ENCODE data around the gene GALNS. TPM values are rescaled to one million over a fixed set of nuclear protein-coding genes. Genes with fewer than 3 reads are reported as not detected.

GALNS gene
- total and polyA plus RNA-seq, 2 donors (not counting 3 experiments of a cell fraction or from before 2014, with no cell fraction given), result 21.8 to 40.2 TPM

GRCh38 chr16:88769617-88770460 lies 86.9 kb downstream of the GALNS start:
- no TSS peak for BruUV-seq (replicated peaks)
- no peak overlapping the region for H3K4me2 ChIP-seq (ENCODE audit: insufficient read depth, low read length)
- peak; percentile 31 for DNase-seq (ENCODE audit: low read depth, low spot score)
- POLR2A ChIA-PET, result no interaction called here
- H3K36me3 ChIP-seq (ENCODE audit: control insufficient read depth in 2 of 2, extremely low read depth in 1 of 2, insufficient read depth in 2 of 2, low read length in 2 of 2), result peaks cover 0 to 4% of the 10 kb centered on the region in 2 experiments
- no peak for FAIRE-seq
- no peak overlapping the region for H3K9ac ChIP-seq (replicated peaks; ENCODE audit: extremely low read depth, insufficient read depth, low read length)
- intact Hi-C loops (cut with micrococcal nuclease), result no loop called here
- no peak overlapping the region for H3K4me3 ChIP-seq (replicated peaks in 1 of 3; ENCODE audit: insufficient read depth in 1 of 3, low read depth in 1 of 3, low read length in 3 of 3)
- no peaks in the 10 kb centered on the region for H3K27me3 ChIP-seq (ENCODE audit: control insufficient read depth in 2 of 2, insufficient read depth in 2 of 2, low read length in 2 of 2)
- dilution Hi-C loops (cut with MboI; ENCODE audit: extremely low pct_ligation_motif_present, low sequenced_read_pairs), result no loop called here
- H3K9me3 ChIP-seq (replicated peaks; ENCODE audit: control insufficient read depth, insufficient read depth, low read length), result no peaks in the 10 kb centered on the region
- H2AFZ ChIP-seq (ENCODE audit: low read depth, low read length), result no peak overlapping the region
- TF ChIP-seq MAX (IDR thresholded peaks at IDR 0.05; ENCODE audit: insufficient read depth, insufficient read length) (no peak), MYC (IDR thresholded peaks at IDR 0.05; ENCODE audit: low read depth, low read length) (no peak), JUN (IDR thresholded peaks at IDR 0.05; ENCODE audit: borderline replicate concordance, insufficient read depth, insufficient read length, low read depth) (no peak), POLR2A (IDR thresholded peaks at IDR 0.05; ENCODE audit: low read depth, low read length) (no peak), GATA2 (IDR thresholded peaks at IDR 0.05; ENCODE audit: insufficient read depth, insufficient read length, low read depth, low read length) (no peak), POLR2AphosphoS5 (IDR thresholded peaks at IDR 0.05; ENCODE audit: insufficient read depth, low read depth, low read length) (no peak), CTCF (IDR thresholded peaks at IDR 0.05; ENCODE audit: extremely low read depth in 1 of 2, insufficient read depth in 1 of 2, low read depth in 1 of 2, low read length in 2 of 2) (no peak), FOS (IDR thresholded peaks at IDR 0.05; ENCODE audit: borderline replicate concordance, insufficient read depth, low read length) (no peak), EZH2 (IDR thresholded peaks at IDR 0.05; ENCODE audit: borderline replicate concordance, low read depth, low read length, severe bottlenecking) (no peak)
- no peaks in the 10 kb centered on the region for H3K9me1 ChIP-seq (replicated peaks; ENCODE audit: control insufficient read depth, extremely low read depth, insufficient read depth, low read length)
- CTCF ChIA-PET, result interaction anchor here (1.4 to 6.4 kb wide), 4 partner anchors 9 to 33 kb away, joined by 3 to 35 read pairs (median 7); partner anchors contain the start of gene PIEZO1
- H4K20me1 ChIP-seq (replicated peaks; ENCODE audit: control insufficient read depth, extremely low read depth, insufficient read depth, low read length), result no peaks in the 10 kb centered on the region
- no peak overlapping the region for H3K27ac ChIP-seq (ENCODE audit: insufficient read depth, low read depth, low read length)
- peaks cover 95% of the 10 kb centered on the region for H3K79me2 ChIP-seq (ENCODE audit: control insufficient read depth, insufficient read depth, low read length)
- peaks cover 45% of the 10 kb centered on the region for H3K4me1 ChIP-seq (ENCODE audit: control insufficient read depth, extremely low read depth, insufficient read depth, low read length)
